ENCODE data around the gene COQ10B.

The COQ10B gene

DNA sequence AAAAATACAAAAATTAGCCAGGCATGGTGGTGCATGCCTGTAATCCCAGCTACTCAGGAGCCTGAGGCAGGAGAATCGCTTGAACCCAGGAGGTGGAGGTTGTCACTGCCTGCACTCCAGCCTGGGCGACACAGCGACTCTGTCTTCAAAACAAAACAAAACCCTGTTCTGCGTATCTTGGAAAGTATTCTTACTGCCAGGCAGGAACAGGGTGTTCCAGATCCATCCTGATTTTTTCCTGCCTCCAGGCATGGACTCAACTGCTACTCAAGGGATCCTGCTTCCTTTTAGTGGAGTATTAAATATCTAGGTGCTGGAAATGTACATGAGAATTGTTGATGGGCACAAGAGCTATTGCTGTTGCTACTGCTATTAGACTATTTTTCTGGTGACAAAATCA, 34.0 kb downstream of the COQ10B start:
- H3K4me3 ChIP-seq (ENCODE audit: low read length), result no peak overlapping the region
- no peak for DNase-seq (ENCODE audit: low read depth)
- TF ChIP-seq CTCF (IDR thresholded peaks at IDR 0.05; ENCODE audit: insufficient read depth, low read depth, low read length, missing control alignments), result no peak

GRCh38 chr2:197495433-197496134, 42.2 kb downstream of the COQ10B start:
- no peak overlapping the region for H3K4me3 ChIP-seq (ENCODE audit: low read length)
- no peak for TF ChIP-seq CTCF (IDR thresholded peaks at IDR 0.05; ENCODE audit: insufficient read depth, low read depth, low read length, missing control alignments)

GRCh38 chr2:197496695-197497094, 43.3 kb downstream of the COQ10B start:
- no peak for TF ChIP-seq CTCF (IDR thresholded peaks at IDR 0.05; ENCODE audit: insufficient read depth, low read depth, low read length, missing control alignments)
- H3K4me3 ChIP-seq (ENCODE audit: low read length), result peak overlapping the region; percentile 1
- DNase-seq (ENCODE audit: low read depth), result no peak

More at GRCh38 chr2:197495433-197496134, 42.2 kb downstream of the COQ10B start:
- no peak for DNase-seq (ENCODE audit: low read depth)

DNA sequence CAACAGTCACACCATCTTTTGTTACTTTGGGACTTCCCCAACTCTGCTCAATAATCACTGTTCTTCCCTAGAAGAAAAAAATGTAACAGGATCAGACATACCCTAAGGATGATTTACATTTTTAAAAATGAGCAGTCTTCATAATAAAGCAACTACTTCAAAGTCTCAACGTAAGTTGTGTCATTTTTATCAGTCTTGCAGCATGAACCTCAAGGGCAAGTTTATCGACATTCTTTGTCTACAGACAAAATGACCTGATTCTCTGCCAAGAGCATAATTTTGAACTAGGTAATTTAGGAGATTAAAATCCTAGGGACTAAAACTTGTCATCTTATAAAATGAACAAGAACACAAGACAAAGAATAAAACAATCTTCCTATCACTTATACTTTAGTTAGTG, 44.0 kb downstream of the COQ10B start:
- peak overlapping the region; percentile 85 for H3K4me3 ChIP-seq (ENCODE audit: low read length)
- no peak for TF ChIP-seq CTCF (IDR thresholded peaks at IDR 0.05; ENCODE audit: insufficient read depth, low read depth, low read length, missing control alignments)

GRCh38 chr2:197498235-197498936, 45.0 kb downstream of the COQ10B start:
- H3K4me3 ChIP-seq (ENCODE audit: low read length), result peak overlapping the region; percentile 85
- no peak for TF ChIP-seq CTCF (IDR thresholded peaks at IDR 0.05; ENCODE audit: insufficient read depth, low read depth, low read length, missing control alignments)
- peak; percentile 16 for DNase-seq (ENCODE audit: low read depth)

More for the DNA sequence above, 44.0 kb downstream of the COQ10B start:
- peak; percentile 15 for DNase-seq (ENCODE audit: low read depth)

- no peak for TF ChIP-seq CTCF (IDR thresholded peaks at IDR 0.05; ENCODE audit: insufficient read depth, low read depth, low read length, missing control alignments)
- peak; percentile 46 for DNase-seq (ENCODE audit: low read depth)
Observed at GRCh38 chr2:197498937-197499593, 45.7 kb downstream of the COQ10B start.

More at GRCh38 chr2:197498937-197499593, 45.7 kb downstream of the COQ10B start:
- H3K4me3 ChIP-seq (ENCODE audit: low read length), result peak overlapping the region; percentile 85

All from epithelial cell of esophagus (primary cell).